ENCODE measurements around the gene RSPO1.

The RSPO1 gene

DNA sequence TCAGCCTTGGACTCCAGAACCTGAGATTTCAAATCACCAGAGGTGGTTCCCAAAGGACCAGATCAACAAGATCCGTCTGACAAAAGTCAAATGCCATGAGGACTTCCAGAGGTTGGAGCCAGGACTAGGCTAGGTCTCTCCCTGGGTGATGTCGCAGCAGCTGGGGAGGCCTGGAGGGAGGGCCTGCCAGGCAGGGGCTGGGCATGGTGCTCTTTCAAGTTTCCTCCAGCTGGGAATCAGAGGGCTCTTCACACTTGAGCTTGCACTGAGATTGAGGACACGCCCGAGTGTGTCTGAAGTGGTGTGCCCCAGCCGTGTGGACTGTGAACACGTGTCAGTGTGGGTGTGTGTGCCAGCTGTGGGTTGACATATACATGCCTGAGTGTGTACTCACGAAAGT lies 21.3 kb upstream of the RSPO1 start:
- DNase-seq = no peak

- DNase-seq = no peak
Observed at GRCh38 chr1:37655274-37655673, 20.6 kb upstream of the RSPO1 start.

DNA sequence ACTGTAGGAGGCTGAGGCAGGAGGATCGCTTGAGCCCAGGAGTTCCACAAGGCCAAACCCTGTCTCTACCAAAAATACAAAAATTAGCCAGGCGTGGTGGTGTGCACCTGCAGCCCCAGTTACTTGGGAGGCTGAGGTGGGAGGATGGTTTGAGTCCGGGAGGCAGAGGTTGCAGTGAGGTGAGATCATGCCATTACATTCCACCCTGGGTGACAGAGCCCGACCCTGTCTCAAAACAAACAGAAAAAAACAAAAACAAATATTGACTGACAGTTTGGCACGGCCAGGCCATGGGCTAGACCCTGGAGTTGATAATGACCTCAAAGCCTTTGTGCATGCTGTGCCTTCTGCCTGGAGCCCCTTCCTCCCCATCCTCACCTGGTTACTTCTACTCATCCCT lies 19.2 kb upstream of the RSPO1 start:
- DNase-seq = no peak

- DNase-seq = no peak
Observed at GRCh38 chr1:37652976-37653375, 18.3 kb upstream of the RSPO1 start.

DNA sequence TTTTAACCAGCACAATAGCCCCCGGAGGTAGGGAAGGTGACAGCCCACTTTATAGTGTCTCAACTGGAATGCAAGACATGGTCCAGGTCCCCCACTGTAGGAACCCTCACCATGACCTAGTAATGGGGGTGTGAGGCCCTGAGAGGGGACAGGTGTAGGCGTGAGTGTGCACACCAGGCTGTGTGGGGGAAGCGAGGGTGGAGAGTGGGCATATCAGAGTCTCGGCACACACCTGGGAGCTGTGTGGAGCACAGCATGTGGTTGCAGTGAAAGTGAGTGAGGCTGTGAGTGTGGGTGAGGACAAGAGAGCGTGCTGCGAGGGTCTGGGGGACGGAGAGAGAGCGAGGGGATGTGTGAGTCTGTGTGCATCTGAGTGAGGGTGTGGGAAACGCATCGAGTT lies 17.1 kb upstream of the RSPO1 start:
- DNase-seq = no peak

- no peak for DNase-seq
Observed at GRCh38 chr1:37650721-37651120, 16.0 kb upstream of the RSPO1 start.

DNA sequence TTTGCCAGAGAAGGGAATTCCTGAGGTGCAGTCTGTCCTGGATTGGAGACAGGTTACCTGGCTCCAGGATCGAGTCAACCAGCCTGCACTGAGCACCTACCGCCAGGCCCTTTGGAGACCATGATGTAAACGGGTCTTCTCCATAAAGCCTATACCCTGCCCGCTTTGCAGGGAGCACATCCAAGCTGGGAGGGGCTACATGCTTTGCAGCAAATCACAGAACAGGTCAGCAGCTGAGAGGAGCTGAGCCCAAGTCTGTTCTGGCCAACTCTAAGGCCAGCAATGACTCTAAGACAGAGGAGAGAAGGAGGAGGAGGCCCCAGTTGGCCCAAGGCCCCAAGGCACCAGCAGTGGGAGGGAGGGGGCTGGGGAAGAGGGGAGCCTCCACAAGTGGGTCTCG lies 15.5 kb upstream of the RSPO1 start:
- no peak for DNase-seq

- no peak for DNase-seq
Observed at GRCh38 chr1:37647281-37647680, 12.6 kb upstream of the RSPO1 start.

DNA sequence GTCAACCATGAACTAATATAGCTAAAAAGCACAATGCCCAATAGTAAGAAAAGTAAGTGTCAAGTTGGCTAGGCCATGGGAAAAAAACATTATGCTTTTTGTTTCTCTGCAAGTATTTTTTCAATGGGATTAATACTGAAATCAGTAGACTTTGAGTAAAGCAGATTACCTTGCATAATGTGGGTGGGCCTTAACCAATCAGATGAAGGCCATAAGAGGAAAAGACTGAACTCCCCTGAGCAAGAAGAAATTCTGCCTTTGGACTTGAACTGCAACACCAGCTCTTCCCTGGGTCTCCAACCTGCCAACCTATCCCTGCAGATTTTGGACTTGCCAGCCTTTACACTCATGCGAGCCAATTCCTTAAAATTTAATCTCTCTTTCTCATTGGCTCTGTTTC lies 6.4 kb upstream of the RSPO1 start:
- DNase-seq = no peak

DNA sequence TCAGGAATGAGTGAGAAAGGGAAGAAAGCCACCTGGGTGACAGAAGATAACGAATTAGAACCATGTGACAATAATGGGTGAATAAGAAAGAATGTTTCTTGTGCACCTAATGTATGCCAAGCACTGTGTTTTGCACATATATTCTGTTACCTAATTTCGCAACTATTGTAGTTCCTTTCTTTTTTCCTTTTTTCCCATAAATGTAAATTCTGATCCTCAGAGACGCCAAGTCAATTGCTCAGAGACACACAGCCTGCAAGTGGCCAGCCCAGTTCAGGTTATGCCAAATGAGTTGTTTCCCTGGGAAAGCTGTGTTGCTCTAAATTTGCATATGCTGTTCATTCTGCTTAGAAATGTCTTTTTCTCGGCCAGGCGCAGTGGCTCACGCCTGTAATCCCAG lies 1.7 kb upstream of the RSPO1 start:
- no peak for DNase-seq

- DNase-seq = no peak
Observed at GRCh38 chr1:37634992-37635902, 555 bp upstream of the RSPO1 start.

GRCh38 chr1:37633938-37634243 lies 801 bp downstream of the RSPO1 start:
- no peak for DNase-seq

GRCh38 chr1:37633040-37633937 lies 1.4 kb downstream of the RSPO1 start:
- no peak for DNase-seq

DNA sequence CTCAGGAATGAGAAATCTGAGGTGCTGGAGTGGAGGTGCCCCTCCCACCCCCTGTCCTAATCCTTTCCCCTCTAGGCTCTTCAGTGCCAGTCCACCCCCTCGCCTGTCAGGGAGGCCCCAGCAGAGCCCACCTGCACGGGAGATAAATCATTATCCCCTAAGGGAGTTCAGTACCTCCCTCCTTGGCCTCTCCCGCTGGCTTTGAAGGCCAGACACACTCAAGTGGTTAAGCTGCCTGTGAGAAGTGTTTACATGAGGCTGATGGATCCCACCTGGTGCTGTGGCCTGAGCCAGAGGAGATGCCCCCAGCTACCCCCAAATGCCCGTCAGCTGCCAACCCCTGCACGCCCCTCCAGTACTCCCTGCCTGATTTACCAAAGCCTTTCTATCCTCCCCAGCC lies 3.7 kb downstream of the RSPO1 start:
- no peak for DNase-seq

GRCh38 chr1:37630426-37631028 lies 4.2 kb downstream of the RSPO1 start:
- DNase-seq = no peak

GRCh38 chr1:37629726-37630425 lies 4.8 kb downstream of the RSPO1 start:
- no peak for DNase-seq

DNA sequence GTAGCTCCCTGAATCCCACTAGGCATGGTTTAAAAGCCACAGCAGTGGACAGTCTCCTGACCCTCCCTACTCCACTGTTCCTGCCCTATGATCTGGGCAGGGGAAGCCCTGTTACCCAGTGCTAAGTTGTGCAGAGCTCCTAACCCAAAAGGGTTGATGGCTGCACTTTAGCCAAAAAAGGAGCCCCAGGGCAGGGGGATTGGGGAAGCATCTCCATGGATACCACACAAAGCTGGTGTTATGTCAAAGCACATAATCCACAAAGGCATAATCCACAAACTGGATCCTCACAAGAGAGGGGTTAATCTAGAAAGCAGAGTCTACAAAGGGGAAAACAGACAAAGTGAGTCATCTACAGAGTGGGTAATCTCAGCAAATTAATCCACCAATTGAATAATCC lies 5.7 kb downstream of the RSPO1 start:
- DNase-seq = no peak

- DNase-seq = no peak
Observed at GRCh38 chr1:37628026-37628556, 6.6 kb downstream of the RSPO1 start.

- no peak for DNase-seq
Observed at GRCh38 chr1:37622131-37622530, 12.6 kb downstream of the RSPO1 start.

GRCh38 chr1:37621326-37621870 lies 13.3 kb downstream of the RSPO1 start:
- DNase-seq = no peak

DNA sequence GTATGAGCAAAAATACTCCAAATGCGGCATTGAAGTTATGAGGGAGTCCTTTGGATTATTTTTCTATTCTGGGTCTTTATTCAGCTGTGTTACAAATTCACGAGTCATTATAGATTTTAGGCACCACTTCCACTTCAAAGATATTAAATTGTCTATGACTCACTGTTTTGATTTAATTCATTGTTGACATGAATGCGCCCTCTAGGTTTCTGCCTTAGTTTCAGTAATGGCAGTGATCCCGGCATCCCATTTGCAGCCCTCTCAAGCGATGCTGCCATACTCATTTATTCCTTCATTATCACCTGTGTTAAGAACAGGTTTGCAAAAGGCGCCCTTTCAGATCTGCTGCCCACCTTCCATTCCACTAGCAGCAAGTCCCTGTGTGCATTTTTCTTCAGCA lies 14.0 kb downstream of the RSPO1 start:
- DNase-seq = no peak

- DNase-seq = no peak
Observed at GRCh38 chr1:37616330-37616729, 18.4 kb downstream of the RSPO1 start.
